Fibroblast of mammary gland (primary cell): ENCODE data around the gene RTL5.

ENCODE experiments used
- DNase-seq: peaks from one replicate; pipeline ENCODE4 v3.0.0-alpha.2; 2010; ENCODE audit warnings: low read depth
- H3K4me3 ChIP-seq: 2 replicates; pipeline ENCODE4 v1.5.1; 2011; ENCODE audit warnings: low read depth, mild to moderate bottlenecking, low read length, moderate library complexity; ENCODE audit not compliant: control insufficient read depth
- TF ChIP-seq, protein P1 (sequence below): conservative IDR thresholded peaks from 2 replicates; pipeline ENCODE4 v1.5.1; 2011; ENCODE audit warnings: low read depth, low read length, inconsistent platforms; ENCODE audit not compliant: control insufficient read depth, insufficient read depth

Gene RTL5

DNA sequence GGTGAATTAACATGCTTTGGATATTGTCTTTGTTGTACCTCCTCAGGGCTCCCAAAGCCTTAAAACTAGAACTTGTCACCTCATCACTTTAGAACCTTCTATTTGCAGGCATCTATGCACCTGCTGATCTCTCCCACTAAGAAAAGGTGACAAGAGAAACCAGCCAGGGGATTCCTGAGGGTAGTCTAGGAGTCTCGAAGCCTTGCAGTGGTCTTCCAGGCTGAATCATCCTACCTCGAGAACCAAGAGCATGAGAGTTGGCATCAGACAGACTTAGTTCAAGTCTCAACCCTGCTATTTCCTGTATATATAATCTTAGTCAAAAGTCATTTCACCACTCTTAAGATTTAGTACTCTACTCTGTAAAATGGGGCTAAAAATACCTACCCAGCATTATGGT lies 29.6 kb downstream of the RTL5 start:
- TF ChIP-seq, protein P1, sequence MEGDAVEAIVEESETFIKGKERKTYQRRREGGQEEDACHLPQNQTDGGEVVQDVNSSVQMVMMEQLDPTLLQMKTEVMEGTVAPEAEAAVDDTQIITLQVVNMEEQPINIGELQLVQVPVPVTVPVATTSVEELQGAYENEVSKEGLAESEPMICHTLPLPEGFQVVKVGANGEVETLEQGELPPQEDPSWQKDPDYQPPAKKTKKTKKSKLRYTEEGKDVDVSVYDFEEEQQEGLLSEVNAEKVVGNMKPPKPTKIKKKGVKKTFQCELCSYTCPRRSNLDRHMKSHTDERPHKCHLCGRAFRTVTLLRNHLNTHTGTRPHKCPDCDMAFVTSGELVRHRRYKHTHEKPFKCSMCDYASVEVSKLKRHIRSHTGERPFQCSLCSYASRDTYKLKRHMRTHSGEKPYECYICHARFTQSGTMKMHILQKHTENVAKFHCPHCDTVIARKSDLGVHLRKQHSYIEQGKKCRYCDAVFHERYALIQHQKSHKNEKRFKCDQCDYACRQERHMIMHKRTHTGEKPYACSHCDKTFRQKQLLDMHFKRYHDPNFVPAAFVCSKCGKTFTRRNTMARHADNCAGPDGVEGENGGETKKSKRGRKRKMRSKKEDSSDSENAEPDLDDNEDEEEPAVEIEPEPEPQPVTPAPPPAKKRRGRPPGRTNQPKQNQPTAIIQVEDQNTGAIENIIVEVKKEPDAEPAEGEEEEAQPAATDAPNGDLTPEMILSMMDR: no peak

DNA sequence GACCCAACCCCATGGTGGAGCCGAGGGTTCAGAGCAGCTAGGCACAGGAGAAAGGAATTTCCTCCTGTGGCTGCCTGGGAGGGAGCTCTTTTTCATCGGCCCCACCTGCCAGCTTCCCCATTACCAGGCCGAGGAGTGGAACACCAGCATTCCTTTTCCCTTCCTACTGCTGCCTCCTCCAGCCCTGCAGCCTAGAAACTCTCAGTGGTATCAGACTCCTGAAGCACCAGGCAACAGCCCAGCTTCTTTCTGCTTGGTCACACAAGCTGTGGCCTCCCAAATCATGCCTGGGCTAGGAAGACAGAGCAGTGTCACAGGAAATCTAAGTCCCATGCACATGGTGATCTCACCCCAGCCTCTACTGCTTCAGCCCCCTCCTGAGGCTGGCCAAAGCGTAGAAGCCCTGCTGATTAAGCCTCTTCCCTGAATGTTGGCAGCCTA lies 30.1 kb downstream of the RTL5 start:
- TF ChIP-seq, protein P1: no peak
- H3K4me3 ChIP-seq: no peak overlapping the region
- DNase-seq: no peak

More for the DNA sequence above, 29.6 kb downstream of the RTL5 start:
- H3K4me3 ChIP-seq: no peak overlapping the region
- DNase-seq: no peak

DNA sequence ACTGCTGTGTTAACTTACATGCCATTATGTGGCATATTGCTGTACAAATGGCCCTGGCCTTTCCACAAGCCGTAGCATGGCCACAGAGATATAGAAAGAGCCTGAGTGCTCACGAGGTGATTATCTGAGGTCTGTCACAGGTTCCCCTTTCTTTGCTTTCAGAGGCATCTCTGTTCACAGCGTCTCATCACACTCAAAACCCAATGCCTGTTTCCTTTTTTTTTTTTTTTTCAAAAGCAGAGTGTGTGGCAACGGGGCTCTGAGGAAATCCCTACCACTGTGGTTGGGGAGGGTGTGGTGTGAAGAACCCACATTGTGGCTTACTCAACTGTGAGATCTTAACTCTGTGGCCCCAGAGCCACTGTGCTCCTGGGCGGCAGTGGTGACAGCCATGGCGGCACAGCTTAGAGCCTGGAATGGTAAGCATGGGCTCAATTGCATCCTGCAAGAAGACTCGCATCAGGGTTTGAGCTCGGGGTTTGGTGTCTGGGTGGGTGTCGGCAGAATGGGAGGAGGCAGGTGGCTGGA lies 30.8 kb downstream of the RTL5 start:
- no peak overlapping the region for H3K4me3 ChIP-seq
- DNase-seq: no peak

DNA sequence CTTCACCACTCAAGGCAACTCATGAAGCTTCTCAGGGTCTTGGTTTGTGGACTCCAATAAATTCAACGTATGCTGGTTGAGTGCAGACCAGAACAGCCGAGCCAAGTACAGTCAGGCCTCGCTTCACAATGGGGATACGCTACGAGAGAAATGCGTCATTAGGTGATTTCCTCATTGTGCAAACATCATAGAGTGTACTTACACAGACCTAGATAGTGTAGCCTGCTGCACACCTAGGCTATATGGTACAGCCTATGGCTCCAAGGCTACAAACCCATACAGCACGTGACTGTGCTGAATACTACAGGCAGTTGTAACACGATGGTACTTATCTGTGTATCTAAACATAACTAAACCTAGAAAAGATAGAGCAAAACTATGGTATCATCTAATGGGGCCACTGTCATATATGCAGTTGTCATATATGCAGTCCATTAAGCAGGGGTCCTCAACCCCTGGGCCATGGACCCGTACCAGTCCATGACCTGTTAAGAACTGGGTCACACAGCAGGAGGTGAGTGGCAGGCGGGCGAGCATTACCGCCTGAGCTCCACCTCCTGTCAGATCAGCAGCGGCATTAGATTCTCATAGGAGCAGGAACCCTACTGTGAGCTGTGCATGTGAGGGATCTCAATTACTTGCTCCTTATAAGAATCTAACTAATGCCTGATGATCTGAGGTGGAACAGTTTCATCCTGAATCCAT lies 31.5 kb downstream of the RTL5 start:
- TF ChIP-seq, protein P1: no peak
- H3K4me3 ChIP-seq: no peak overlapping the region
- DNase-seq: no peak

More for the DNA sequence above, 30.8 kb downstream of the RTL5 start:
- TF ChIP-seq, protein P1: no peak

DNA sequence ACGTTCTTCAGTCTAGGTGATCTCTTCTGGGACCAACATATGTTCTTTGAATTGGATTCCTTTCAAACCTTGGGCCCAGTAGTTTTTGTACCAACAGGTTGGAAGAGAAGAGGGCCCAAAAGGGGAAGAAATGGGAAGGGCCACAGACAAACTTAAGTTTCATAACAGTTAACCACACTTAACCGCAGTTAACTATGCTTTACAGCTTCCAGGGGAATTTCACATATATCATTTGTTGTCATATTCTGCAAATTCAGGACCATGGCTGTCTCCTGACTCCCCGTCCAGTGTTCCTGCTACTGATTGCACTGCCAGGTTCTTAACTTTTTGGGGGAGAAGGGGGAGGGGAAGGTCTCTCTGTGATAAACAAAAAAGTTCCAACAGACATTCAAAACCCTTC lies 34.6 kb downstream of the RTL5 start:
- no peak overlapping the region for H3K4me3 ChIP-seq

DNA sequence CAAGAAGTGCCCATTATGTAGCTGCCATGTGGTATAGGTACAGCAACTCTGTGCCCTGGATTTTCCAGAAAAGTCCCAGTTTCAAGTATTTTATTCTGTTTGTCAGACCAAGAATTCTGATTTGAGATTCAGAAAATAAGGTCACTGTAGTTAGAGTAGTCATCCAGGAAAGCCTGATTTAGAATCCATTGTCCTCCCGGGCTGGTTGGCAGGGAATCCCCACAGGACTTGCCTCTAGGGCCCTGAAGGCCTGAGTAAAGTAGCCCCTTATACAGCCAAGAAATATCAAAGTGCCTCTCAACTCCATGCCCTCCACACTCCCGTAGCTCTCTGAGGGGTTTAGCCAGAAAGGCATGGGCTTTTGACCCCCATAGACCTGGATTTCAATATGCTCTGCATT lies 36.3 kb downstream of the RTL5 start:
- no peak overlapping the region for H3K4me3 ChIP-seq
- DNase-seq: no peak
- TF ChIP-seq, protein P1: no peak

More for the DNA sequence above, 34.6 kb downstream of the RTL5 start:
- TF ChIP-seq, protein P1: no peak
- no peak for DNase-seq
